Measurements from ENCODE around the gene TMEM219. TPM values are rescaled to one million over a fixed set of nuclear protein-coding genes. Genes with fewer than 3 reads are reported as not detected.
A peak's percentile ranks its signal among the peaks of the same experiment; 100 is the strongest.

Gene TMEM219
- total and polyA plus RNA-seq, 9 of the 15 experiments (the other 6 are each of a cell fraction or from before 2014, with no cell fraction given), result 35.3 to 62.8 (median 55.5) TPM

DNA sequence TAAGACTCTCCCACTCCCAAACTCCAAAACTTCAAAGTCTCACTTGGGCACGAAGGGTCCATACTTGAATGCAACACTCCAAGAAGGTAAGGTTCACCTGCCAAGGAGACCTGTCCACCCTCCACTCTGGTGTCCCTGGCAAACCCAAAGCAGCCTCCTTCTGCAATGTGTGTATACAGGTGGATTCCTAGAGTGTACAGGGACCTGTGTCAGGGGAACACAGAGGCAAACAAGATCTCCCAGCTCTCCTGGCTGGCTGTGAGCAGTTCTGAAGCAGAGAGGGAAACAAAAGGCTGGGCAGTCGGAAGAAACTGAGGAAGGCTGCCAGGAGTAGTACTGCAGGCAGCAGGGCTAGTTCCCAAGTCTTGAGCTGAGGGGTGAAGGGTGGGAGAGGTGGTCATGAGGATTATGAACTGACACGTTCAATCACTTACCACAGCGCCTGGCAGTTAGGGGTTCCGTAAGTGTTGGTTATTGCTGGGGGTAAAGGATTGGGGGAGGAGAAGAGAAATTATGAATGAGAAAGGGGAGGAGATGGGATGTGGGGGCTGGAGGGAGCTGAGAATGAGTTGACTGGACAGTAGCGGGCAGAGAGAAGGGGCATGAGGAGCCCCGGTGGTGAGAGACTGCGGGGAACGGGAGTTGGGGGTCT, 36.6 kb upstream of the TMEM219 start (continued):
- TF ChIP-seq ZNF263 (CRISPR knock-in tag; IDR thresholded peaks at IDR 0.05; ENCODE audit: borderline replicate concordance) (0 out of 2 replicates have a peak, but pooled peaks have one; percentile 7), HDGF (IDR thresholded peaks at IDR 0.05) (peak; percentile 18; the same call in 1 of the 2 replicates)
- TF ChIP-seq, protein P1, sequence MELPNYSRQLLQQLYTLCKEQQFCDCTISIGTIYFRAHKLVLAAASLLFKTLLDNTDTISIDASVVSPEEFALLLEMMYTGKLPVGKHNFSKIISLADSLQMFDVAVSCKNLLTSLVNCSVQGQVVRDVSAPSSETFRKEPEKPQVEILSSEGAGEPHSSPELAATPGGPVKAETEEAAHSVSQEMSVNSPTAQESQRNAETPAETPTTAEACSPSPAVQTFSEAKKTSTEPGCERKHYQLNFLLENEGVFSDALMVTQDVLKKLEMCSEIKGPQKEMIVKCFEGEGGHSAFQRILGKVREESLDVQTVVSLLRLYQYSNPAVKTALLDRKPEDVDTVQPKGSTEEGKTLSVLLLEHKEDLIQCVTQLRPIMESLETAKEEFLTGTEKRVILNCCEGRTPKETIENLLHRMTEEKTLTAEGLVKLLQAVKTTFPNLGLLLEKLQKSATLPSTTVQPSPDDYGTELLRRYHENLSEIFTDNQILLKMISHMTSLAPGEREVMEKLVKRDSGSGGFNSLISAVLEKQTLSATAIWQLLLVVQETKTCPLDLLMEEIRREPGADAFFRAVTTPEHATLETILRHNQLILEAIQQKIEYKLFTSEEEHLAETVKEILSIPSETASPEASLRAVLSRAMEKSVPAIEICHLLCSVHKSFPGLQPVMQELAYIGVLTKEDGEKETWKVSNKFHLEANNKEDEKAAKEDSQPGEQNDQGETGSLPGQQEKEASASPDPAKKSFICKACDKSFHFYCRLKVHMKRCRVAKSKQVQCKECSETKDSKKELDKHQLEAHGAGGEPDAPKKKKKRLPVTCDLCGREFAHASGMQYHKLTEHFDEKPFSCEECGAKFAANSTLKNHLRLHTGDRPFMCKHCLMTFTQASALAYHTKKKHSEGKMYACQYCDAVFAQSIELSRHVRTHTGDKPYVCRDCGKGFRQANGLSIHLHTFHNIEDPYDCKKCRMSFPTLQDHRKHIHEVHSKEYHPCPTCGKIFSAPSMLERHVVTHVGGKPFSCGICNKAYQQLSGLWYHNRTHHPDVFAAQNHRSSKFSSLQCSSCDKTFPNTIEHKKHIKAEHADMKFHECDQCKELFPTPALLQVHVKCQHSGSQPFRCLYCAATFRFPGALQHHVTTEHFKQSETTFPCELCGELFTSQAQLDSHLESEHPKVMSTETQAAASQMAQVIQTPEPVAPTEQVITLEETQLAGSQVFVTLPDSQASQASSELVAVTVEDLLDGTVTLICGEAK (IDR thresholded peaks at IDR 0.05), result no peak
- TF ChIP-seq, protein P1 (CRISPR knock-in tag; IDR thresholded peaks at IDR 0.05), result no peak
